DOHH2 (cell line): ENCODE results near the gene TRAF5.

Source experiments
- EZH2phosphoT487 ChIP-seq: fragments of 200-600 bp; sonication (generic); IDR thresholded peaks from 2 replicates; pipeline ENCODE4 v1.6.1; 2017; ENCODE audit warnings: borderline replicate concordance, mild to moderate bottlenecking, antibody characterized with exemption, low read length, moderate library complexity, mixed read lengths
- TF ChIP-seq, protein P1 (sequence below): fragments of 200-600 bp; sonication (generic); IDR thresholded peaks from one replicate; pipeline ENCODE4 v1.5.1; 2014; ENCODE audit warnings: antibody characterized with exemption, mild to moderate bottlenecking, low read depth, low read length; ENCODE audit not compliant: poor library complexity, severe bottlenecking

DNA sequence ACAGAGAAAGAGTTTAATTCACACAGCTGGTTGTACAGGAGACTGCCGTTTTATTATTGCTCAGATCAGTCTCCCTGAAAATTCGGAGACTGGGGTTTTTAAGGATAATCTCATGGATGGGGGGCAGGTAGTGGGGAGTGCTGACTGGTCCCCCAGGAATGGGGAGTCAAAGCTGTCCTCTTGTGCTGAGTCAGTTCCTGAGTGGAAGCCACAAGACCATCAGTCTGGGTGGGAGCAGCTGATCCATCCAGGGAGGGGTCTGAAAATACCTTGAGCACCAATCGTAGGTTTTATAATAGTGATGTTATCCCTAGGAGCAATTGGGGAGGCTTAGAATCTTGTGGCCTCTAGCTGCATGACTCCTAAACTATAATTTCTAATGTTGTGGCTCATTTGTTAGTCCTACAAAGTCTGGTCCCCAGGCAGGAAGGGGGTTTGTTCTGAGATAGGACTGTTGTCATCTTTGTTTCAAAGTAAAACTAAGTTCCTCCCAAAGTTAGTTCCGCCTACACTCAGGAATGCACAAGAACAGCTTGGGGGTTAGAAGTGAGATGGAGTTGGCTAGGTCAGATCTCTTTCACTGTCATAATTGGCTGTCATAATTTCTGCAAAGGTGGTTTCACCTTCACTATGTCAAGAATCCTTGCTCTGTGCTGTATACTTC, 50.3 kb downstream of the TRAF5 start:
- TF ChIP-seq, protein P1, sequence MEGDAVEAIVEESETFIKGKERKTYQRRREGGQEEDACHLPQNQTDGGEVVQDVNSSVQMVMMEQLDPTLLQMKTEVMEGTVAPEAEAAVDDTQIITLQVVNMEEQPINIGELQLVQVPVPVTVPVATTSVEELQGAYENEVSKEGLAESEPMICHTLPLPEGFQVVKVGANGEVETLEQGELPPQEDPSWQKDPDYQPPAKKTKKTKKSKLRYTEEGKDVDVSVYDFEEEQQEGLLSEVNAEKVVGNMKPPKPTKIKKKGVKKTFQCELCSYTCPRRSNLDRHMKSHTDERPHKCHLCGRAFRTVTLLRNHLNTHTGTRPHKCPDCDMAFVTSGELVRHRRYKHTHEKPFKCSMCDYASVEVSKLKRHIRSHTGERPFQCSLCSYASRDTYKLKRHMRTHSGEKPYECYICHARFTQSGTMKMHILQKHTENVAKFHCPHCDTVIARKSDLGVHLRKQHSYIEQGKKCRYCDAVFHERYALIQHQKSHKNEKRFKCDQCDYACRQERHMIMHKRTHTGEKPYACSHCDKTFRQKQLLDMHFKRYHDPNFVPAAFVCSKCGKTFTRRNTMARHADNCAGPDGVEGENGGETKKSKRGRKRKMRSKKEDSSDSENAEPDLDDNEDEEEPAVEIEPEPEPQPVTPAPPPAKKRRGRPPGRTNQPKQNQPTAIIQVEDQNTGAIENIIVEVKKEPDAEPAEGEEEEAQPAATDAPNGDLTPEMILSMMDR = no peak
- no peak for TF ChIP-seq EZH2phosphoT487
